Pancreas (tissue), 10 donors: ENCODE data around the gene TMEM190. TPM values are rescaled to one million over a fixed set of nuclear protein-coding genes. Genes with fewer than 3 reads are reported as not detected.
A peak's percentile ranks its signal among the peaks of the same experiment; 100 is the strongest.

Experiments used
- ATAC-seq, 4 donors: fragments of 200-7000 bp; cut with Tn5 transposase; one replicate each; pipeline versions ENCODE4 v1.8.0 to v1.9.1; 2020; ENCODE audit warnings: mild to moderate bottlenecking in 4 of 4, moderate library complexity in 4 of 4
- DNase-seq, 6 donors: peaks; one replicate each; pipeline ENCODE4 v3.0.0-alpha.2; 2020
- FAIRE-seq: peaks from 2 replicates; lab custom pipeline; 2012; peaks lifted over from hg19 to GRCh38; lab: Jason Lieb, UNC
- H3K27ac ChIP-seq, 4 donors: fragments of 200-600 bp; sonication (generic); 1 replicate in 3 of 4; 2 replicates in 1 of 4; pipeline versions ENCODE4 v1.5.0 to v1.8.0; 2020
- H3K27me3 ChIP-seq, 4 donors: fragments of 200-600 bp; one replicate each; pipeline ENCODE4 v1.8.0; 2021
- H3K36me3 ChIP-seq, 3 donors: fragments of 200-600 bp; sonication (generic) in 1 of 3; one replicate each; pipeline versions ENCODE4 v1.5.0 to v1.8.0; 2020 to 2021
- H3K4me1 ChIP-seq, 3 donors: fragments of 200-600 bp; one replicate each; pipeline ENCODE4 v1.8.0; 2021
- H3K4me3 ChIP-seq, 4 donors: fragments of 200-600 bp; sonication (generic) in 2 of 4; one replicate each; pipeline versions ENCODE4 v1.5.0 to v1.8.0; 2020 to 2021
- H3K9me3 ChIP-seq, 4 donors: fragments of 200-600 bp; one replicate each; pipeline ENCODE4 v1.8.0; 2021
- WGBS, 2 donors: extraction: QIAGEN DNeasy Blood & Tissue Kit; methylation state at CpG; one replicate each; pipeline ENCODE4 v1.1.7; 2013; 5-methylcytosine and 5-hydroxymethylcytosine counted together
- intact Hi-C, 3 donors: fragments of 100-400 bp; cut with DNase I; formaldehyde crosslinking; loops; one replicate each; pipeline versions ENCODE4 v1.11.1 to v1.14.2; 2022
- polyA plus RNA-seq, 2 donors: library from polyadenylated mRNA; stranded (reverse); fragments of 200-250 nt; gene quantifications; one replicate each; pipeline ENCODE4 v1.2.3, GENCODE V29; 2013
- total RNA-seq, 6 donors: library from RNA; stranded (reverse); fragmentation: NEBNext Ultra II Directional in 4 of 6; extraction: Animal tissue kit (Norgen Biotek cat#: 25700) in 4 of 6; gene quantifications; one replicate each; pipeline versions ENCODE4 v1.2.1 to v1.2.4, GENCODE V29; 2021 to 2023
- TF ChIP-seq, protein P1 (sequence below), 4 donors: fragments of 200-600 bp; sonication (generic) in 3 of 4; IDR thresholded peaks; one replicate each; pipeline versions ENCODE4 v1.5.0 to v1.8.0; 2021; ENCODE audit warnings: antibody characterized with exemption in 4 of 4
- donor health status: healthy with polysubstance abuse.
- donor health status: DM: no; HTN: no; CAD: no; lungs with moderate emphysema.
- donor health status: DM: no; HTN: no; CAD: no.
- donor health status: control.
- donor health status: control.
- donor health status: Bipolar disorder and iron deficiency.
- donor health status: DM: yes; HTN: yes; CAD: no.
- donor health status: DM: no; HTN: no; CAD: no.
- donor health status: DM: no; HTN: no; CAD: no.
- donor health status: DM: yes; HTN: yes; CAD: no.

Gene TMEM190
- total and polyA plus RNA-seq, 8 donors, result 0.45 TPM; not detected in 7

DNA sequence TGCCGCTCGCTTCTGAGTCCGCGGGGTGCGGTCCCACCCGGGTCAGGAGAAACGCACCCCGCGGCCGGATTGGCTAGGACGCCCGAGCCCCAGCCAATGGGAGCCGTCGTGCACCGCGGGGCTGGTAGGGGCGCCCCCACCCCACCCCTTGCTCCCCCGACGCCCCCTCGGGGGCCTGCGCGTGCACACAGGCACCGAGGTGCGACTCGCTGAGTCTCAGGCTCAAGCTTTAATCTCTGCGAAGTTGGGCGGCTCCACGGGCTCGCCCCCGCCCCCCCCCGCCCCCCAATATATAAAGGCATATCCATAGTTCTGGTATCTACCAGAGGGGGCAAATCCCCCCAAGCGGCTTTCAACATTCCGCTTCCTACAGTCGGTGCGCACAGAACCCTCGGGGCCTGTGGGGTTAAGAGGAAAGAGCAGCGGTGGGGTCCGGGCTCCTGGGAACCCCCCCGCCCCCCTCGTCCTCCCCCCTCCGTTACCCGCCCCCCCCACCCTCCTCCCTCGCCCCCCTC, 21.9 kb upstream of the TMEM190 start, which contains the start of gene COX6B2:
COX6B2 (minus strand) TSS at position 22 of the 515 bp plus-strand sequence. CDS start 198 bp downstream, outside the sequence.
- H3K4me3 ChIP-seq, result peak within 1 kb of the TSS in 3 of 4 donors; percentile 16 to 43 (median 18)
- WGBS, 2 donors, result 6 to 7% methylated on average over 26 to 40 of the region's 43 CpGs
- no peak within 1 kb of the TSS for H3K27ac ChIP-seq
- intact Hi-C loops, result no loop called here
- no peaks in the 10 kb centered on the region for H3K9me3 ChIP-seq
- H3K27me3 ChIP-seq, result peaks cover 0 to 5% (median 0%) of the 10 kb centered on the region in 4 donors
- DNase-seq (no peak), ATAC-seq (no peak), FAIRE-seq (no peak)
- TF ChIP-seq, protein P1, sequence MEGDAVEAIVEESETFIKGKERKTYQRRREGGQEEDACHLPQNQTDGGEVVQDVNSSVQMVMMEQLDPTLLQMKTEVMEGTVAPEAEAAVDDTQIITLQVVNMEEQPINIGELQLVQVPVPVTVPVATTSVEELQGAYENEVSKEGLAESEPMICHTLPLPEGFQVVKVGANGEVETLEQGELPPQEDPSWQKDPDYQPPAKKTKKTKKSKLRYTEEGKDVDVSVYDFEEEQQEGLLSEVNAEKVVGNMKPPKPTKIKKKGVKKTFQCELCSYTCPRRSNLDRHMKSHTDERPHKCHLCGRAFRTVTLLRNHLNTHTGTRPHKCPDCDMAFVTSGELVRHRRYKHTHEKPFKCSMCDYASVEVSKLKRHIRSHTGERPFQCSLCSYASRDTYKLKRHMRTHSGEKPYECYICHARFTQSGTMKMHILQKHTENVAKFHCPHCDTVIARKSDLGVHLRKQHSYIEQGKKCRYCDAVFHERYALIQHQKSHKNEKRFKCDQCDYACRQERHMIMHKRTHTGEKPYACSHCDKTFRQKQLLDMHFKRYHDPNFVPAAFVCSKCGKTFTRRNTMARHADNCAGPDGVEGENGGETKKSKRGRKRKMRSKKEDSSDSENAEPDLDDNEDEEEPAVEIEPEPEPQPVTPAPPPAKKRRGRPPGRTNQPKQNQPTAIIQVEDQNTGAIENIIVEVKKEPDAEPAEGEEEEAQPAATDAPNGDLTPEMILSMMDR (IDR thresholded peaks at IDR 0.05), result no peak
- H3K36me3 ChIP-seq, result no peaks in the 10 kb centered on the region
- peaks cover 0 to 3% (median 0%) of the 10 kb centered on the region in 3 donors for H3K4me1 ChIP-seq

DNA sequence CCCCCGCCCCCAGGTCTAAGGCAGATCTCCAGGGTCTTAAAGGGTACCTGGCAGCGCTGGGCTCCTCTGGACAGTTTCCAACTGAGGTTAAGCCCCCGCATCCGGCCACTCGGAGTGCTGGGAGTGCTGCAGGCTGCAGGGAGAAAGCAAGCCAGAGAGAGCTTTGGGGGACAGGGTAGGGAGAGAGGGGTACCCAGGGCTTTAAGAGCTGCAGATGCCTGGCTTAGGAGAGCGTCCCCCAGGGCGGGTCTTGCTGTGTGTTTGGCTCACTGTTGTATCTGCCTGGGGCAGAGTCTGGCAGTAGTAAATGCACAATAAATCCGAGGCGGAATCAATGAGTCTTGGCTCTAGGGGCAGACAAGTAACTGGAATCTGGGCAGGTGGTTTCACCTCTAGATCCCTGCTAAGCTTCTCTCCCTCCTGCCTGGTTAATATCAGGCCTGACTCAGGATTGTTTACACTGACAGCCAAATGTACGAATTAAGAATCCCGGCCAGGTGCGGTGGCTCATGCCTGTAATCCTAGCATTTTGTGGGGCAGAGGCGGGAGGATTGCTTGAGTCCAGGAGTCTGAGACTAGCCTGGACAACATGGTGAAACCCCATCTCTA, 21.3 kb upstream of the TMEM190 start:
- H3K27me3 ChIP-seq, result peaks cover 0 to 5% (median 0%) of the 10 kb centered on the region in 4 donors
- ATAC-seq (no peak), FAIRE-seq (no peak)

DNA sequence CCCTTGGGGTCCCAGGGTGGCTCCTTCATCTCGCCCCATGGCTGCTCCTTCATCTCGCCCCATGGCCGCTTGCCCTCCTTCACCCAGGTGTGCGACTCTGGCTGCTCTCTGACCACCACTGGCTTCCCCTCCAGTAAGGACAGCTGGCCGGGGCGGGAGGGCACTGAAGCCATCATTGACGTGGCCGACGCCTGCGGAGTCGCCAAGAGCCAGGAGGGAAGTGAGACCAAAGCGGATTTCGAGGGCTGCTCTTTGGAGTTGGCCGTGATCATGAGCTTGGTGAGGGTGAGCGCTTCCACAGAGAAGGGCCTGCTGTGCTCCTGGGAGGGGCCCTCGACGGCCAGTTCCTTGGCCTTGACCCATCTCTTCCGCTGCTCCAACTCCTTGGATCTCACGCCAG, 18.1 kb upstream of the TMEM190 start:
- Histone ChIP-seq H3K4me3 (no peak overlapping the region), H3K9me3 (no peaks in the 10 kb centered on the region), H3K27me3 (peaks cover 0 to 3% (median 0%) of the 10 kb centered on the region in 4 donors), H3K4me1 (peaks cover 0 to 2% (median 0%) of the 10 kb centered on the region in 3 donors), H3K27ac (no peak overlapping the region), H3K36me3 (no peaks in the 10 kb centered on the region)
- ATAC-seq (no peak), FAIRE-seq (no peak), DNase-seq (peak in 1 of 6 donors; percentile 65)
- TF ChIP-seq, protein P1 (IDR thresholded peaks at IDR 0.05), result no peak
- 80 to 90% methylated on average over 16 to 19 of the region's 19 CpGs for WGBS, 2 donors
- intact Hi-C loops, result no loop called here

More for the DNA sequence above, 21.3 kb upstream of the TMEM190 start:
- DNase-seq, result no peak
- Histone ChIP-seq H3K36me3 (no peaks in the 10 kb centered on the region), H3K27ac (no peak overlapping the region), H3K9me3 (no peaks in the 10 kb centered on the region), H3K4me1 (peaks cover 0 to 3% (median 0%) of the 10 kb centered on the region in 3 donors), H3K4me3 (no peak overlapping the region)
- WGBS, 2 donors, result 22 to 27% methylated on average over 12 of the region's 13 CpGs
- intact Hi-C loops, result no loop called here
- TF ChIP-seq, protein P1 (IDR thresholded peaks at IDR 0.05), result no peak

DNA sequence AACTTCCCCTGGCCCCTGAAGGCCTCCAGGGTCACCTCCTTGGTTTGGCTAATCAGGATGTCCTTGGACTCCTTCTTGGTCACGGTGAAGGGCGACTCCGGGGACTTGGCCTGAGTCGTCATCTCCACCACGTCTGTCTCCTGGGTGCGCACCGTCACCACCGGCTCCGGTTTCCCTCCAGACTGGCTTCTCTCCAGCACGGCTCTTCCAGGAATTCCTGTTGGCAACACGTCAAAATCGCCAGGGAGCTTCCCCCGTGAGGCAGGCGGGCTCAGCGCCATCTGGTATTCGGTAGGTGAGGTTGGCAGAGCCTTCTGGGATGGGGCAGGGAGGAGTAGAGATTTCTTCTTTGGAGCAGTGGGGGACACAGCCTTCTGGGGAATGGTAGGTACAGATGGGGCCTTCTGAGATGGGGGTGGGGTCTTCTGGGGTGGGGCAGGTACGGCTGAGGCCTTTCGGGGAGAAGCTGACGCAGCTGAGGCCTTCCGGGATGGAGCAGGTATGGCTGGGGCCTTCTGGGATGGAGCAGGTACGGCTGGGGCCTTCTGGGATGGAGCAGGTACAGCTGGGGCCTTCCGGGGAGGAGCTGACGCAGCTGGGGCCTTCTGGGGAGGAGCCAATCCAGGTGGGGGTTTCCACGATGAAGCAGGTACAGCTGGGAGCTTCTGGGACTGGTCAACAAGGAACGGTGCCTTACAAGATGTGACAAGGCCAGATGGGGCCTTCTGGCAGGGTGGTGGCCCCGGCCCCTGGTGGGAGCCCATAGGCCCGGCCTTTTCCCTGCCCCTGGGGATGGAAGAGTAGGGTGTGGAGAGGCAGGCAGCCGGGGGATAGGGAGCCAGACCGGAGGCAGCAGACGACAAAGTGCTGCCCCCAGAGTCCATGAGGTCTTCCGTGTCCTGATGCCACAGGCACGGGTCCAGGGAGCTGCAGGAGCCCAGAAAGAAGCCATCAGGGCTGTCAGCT, 17.4 kb upstream of the TMEM190 start:
- Histone ChIP-seq H3K4me3 (no peak overlapping the region), H3K36me3 (no peaks in the 10 kb centered on the region), H3K4me1 (no peaks in the 10 kb centered on the region), H3K9me3 (no peaks in the 10 kb centered on the region), H3K27me3 (no peaks in the 10 kb centered on the region), H3K27ac (no peak overlapping the region)
- TF ChIP-seq, protein P1 (IDR thresholded peaks at IDR 0.05), result no peak
- intact Hi-C loops, result no loop called here
- peak in 1 of 4 donors; percentile 55 for ATAC-seq
- peak in 1 of 6 donors; percentile 57 for DNase-seq
- 64 to 71% methylated on average over 32 of the region's 32 CpGs for WGBS, 2 donors
- FAIRE-seq, result no peak
